HG03457 (cell line): ENCODE data around the gene EIF6.

Experiments
- ATAC-seq: cut with Tn5 transposase; IDR thresholded peaks from one replicate; pipeline ENCODE4 v1.9.1; 2021; ENCODE audit warnings: moderate number of reproducible peaks; ENCODE audit not compliant: unreplicated experiment

The EIF6 gene

GRCh38 chr20:35295674-35296073 is 11.1 kb upstream of the EIF6 start:
- ATAC-seq: no peak

- ATAC-seq: no peak
These were observed 10.5 kb upstream of the EIF6 start for GRCh38 chr20:35295058-35295457.

GRCh38 chr20:35294293-35294685 is 9.7 kb upstream of the EIF6 start:
- ATAC-seq: no peak

DNA sequence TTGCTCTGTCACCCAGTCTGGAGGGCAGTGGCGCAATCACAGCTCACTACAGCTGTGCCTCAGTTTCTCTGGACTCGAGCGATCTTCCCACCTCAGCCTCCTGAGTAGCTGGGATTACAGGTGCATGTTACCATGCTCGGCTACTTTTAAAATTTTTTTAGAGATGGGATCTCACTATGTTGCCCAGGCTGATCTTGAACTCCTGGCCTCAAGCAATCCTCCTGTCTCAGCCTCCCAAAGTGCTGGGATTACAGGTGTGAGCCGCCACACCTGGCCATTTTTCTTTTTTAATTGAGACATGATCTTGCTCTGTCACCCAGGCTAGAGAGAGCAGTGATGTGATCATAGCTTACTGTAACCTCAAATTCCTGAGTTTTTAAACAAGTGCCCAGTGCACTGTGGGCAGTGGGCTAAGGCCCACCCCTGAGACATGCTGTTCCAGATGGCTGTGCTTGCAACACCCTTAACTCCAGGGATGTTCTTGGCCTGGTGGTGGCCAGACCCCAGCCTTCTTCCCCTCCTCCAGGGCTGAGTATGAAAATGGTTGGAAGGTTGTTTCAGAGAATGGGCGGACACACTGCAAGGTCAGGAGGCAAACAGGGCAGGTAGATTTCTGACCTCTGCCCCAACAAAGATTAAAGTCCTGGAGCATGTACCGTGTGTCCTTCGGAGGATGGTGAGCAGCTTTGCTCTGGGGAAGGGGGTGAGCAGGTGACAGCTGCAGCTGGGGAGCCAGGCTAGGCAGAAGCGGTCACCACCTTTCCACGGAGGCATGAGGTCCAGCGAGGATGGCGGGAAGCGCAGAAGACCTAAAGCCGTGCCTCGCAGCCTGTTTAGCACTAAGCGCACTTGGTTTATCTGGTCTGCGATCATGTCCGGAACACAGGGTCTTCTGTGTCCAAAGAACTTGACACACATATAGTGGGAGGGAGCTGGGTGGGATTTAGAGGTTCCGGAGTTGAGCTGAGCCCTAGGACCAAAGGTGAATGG is 9.0 kb upstream of the EIF6 start:
- ATAC-seq: no peak

DNA sequence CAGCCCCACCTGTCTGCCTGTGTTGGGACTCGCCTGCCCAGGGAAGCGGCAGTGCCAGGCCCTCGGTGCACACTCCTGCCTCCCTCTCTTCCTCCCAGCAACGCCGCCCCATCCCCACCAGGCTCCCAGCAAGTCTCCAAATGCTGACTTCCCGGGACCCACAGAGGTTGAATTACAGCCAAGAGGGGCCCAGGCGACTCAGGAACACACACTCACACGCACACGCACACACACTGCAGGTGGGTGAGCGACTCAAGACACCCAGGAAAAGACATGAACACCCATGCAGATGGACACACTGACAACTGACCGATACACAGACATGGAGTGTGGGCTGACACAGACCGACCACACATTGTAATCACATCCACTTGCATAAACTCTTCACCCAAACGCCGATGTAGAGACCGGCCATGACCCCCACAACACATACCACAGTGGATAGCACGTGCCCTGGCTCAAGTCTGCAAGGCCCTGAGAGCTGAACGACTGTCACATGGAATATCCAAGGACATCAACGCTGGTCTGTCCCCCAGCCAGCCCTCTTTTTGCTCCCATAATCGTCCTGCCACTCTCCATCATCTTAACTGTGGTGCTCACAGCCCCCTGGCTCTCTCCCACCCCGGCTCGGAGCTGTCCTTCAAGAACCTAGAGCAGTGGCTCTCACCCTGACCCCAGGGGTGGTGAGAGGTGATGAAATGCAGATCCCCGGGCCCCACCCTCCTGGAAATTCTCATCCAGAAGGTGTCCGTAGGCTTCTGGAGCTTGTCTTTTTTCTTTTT is 8.1 kb upstream of the EIF6 start:
- no peak for ATAC-seq

DNA sequence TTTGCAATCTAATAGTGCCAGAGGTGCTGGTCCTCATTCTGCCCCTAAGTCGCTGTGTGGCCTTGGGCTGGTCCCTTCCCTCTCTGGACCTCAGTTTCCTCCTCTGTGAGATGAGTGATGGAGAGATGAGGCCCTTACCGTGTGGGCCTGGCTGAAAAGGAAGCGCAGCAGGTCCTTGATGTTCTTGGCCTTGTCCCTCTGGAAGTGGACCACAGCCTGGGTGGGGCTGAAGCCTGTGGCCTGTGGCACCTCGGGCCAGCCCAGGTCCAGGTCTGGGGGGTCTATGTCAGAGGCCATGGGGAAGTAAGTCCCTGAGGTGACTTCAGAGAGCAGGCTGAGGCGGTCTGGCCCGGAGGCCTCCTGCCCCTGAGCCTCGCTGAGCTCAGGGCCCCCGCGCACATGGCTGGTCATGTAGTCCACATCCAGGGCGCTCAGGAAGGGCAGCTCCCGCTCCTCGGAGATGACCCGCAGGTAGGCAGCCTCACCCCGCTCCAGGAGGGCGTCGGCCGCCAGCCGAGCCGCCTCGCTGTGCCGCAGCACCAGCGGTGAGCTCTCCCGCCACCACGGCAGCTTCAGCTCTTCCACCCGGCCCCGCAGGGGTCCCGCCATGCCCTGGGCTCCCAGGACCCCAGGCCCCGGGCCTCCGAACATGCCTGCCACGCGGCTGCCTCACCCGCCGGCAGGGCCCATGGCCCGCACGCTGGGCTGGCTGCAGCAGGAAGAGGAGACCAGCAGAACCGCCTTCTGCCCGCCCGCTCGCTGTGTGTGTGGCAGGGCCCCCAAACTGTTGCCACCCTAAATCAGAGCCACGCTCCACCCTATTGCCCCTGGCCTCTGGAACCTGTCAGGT is 7.3 kb upstream of the EIF6 start, which contains the start of gene FAM83C:
Gene FAM83C, minus strand, starts transcription at position 772 of the 850 bp plus-strand sequence. Its CDS starts 121 bp downstream, at position 651.
- no peak for ATAC-seq

DNA sequence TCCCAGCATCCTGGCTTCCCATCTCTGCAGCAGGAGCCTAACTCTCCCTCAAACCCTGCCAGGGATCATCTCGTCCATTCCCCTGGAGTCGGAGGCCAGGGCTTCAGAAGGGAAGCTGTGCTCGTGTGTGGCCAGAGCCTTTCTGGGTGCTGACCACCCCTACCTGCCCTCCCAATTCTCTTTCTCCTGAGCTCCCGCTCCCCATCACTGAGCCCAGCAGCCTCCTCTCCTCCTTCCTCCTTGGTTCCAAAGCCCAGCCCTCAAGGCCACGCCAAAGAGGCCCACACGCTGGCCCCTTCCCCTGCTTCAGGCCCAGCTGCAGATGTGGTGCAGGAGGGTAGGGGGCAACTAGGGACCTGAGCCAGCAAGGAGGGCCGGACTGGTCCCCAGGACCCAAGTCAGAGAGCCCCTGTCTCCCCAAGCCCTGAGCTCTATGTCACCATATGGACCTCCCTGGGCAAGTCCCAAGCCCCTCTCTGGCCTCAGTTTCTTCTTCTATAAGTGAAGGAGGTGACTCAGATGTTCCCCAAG is 6.4 kb upstream of the EIF6 start:
- no peak for ATAC-seq

DNA sequence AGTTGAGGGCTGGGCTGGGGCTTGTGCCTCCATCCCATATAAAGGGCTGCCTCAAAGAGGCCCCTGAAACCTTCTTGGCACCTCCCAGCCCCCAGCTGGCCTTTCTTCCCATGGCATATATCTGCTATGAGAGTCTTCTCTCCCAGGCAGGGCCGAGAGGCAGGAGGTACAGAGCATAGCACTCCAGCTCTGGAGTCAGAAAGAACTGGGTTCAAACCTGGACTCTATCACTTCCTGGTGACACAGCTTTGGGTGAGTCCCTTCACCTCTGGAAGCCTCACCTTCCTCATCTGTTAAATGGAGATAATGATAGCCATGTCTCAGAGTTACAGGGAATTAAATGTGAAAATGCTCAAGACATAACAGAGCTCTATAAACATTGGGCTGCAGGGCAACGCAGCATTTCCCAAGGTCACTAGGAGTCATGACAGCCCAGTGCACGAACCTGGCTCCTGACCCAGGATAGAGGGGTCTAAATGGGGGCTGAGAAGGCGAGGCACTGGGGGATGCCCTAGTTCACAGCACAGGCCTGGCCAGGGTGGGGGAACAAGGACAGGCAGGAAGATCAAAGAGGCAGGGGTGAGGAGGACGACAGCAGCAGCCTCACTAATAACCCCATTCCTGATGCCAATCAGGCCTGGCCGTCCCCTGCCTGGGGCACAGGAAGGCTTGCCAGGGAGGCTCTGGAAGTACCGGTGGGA is 5.8 kb upstream of the EIF6 start:
- no peak for ATAC-seq

DNA sequence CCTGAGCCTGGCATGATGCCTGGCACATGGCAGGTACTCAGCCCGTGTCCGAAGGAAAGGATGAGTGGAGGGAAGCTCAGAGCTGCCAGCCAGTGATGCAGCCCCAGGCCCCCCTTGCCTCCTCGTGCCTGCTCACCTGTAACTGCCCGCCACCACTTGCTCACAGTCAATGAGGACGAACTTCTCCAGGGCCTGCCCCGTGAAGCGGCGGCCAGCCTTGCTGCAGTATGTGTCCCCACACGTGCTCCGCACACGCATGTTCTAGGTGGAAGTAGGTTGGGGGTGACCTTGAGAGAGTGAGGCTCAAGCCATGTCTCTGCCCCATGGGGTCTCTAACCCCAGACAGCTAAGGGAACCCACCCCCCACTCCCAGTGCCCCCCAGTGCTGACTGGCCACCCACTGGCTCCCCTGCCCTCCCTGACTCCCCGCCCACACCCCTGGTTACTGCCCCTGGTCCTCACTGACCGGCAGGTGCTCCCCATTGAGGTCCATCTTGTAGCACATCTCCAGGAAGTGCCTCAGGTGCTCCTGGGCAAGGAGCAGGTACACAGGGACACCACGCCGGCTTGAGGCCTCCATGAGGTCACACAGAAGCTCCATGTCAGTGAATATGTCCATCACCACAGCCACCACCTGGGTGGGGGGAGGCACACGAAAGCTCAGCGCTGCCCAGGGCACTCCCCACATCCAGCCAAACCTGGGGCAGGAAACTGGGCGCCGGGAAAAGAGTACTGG is 3.9 kb upstream of the EIF6 start:
- ATAC-seq: no peak

- no peak for ATAC-seq
These were observed 3.1 kb upstream of the EIF6 start for GRCh38 chr20:35287509-35288324.

DNA sequence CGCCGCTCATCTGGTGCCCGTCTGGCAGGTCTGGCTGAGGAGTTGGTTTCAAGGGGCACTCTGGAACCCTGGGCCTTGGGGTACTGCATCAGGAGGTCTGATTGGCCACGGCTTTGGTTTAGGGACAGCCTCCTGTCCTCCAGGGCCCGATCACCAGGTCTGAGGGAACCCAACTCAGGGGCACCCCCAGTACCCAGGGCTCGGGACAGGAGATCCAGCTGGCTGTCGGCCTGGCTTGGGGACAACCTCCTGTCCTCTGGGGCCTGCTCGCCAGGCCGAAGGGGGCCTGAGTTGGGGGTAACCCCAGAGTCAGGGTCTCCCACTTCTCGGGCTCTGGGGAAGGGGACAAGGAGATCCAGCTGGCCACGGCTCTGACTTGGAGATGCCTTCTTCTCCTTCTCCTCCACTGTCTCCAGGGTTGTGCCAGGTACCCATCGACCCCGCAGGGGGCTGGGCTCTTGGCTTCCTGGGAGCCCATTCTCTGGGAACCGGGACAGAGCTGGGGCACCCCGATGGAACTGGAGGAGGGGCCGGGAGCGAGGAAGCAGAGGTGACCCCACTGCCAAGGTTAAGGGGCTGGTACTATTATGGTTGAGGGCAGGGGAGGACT is 2.4 kb upstream of the EIF6 start:
- ATAC-seq: no peak

- ATAC-seq: no peak
These were observed 1.7 kb upstream of the EIF6 start for GRCh38 chr20:35286077-35286898.

- ATAC-seq: no peak
These were observed 1.2 kb upstream of the EIF6 start for GRCh38 chr20:35285806-35286076.

DNA sequence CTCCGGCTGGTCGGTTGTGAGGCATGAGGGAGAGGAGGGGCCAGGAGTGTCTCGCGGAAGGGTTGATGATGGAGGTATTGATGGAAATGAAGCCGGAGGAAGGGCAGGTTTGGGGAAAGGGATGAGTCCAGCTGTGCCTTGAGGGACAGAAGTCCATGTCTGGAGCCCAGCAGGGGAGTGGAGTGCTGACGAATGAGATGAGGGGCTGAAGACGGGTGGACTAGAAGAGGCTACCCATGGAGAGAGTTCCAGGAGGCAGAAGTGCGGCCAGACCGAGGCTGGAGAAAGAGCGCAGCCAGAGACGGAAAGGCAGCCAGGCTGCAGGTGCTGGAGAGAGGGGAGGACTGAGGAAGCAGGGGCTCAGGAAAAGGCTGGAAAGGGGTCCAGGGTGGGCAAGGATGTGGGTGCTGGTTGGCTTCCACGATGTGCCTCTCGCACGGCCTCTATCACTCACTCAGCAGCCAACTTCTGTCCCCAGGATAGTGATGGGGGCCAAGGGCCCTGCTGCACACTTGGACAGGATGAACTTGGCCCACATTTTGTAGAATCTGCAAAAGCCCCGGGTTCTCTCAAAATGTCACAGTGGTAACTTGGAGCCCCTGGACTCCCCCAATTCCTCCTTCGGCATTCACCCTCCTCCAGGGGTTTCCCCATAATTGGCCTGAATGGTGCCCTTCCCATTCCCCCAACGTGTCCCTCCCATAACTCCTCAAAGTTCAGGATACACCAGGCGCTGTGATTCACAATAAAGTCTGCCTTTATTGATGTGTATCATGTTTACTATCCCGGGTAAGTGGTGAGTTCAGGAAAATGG is 627 bp upstream of the EIF6 start:
- ATAC-seq: no peak

DNA sequence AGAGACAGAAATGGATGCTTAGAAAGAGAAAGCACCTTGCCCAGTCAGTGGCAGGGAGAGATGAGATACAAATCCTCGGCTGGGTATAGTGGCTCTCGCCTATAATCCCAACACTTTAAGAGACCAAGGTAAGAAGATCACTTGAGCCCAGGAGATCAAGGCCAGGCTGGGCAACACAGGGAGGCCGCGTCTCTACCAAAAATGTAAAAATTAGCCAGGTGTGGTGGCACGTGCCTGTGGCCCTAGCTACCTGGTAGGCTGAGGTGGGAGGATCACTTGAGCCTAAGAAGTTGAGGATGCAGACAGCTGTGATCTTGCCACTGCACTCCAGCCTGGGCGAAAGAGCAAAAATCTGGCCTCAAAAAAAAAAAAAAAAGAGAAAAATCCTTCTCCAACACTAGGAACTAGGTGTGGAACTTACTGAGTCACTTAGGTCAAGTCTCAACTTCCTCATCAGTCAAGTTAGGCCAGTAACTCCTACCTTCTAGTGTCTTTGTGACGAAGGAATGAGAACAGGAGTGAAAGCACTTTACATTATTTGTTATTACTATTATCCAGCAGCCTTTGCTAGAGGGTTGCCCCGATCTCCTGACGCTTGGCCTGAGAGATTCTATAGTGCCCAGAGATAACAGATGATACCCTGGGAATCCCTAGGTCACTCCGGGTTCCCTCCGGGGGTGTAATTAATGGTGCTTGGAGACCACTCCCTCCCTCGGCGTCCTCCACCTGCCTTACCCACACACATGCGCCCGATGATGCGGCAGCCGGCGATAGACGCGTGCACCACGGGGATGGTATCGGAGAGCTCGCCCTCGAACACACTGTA is 918 bp downstream of the EIF6 start:
- ATAC-seq: no peak
